Fibroblast of the aortic adventitia (primary cell): ENCODE measurements around the gene HOXB7. TPM values are rescaled to one million over a fixed set of nuclear protein-coding genes. Genes with fewer than 3 reads are reported as not detected.

Experiments used
- DNase-seq: peaks from one replicate; pipeline ENCODE4 v3.0.0-alpha.2; 2010; ENCODE audit warnings: low read depth
- H3K4me3 ChIP-seq: 2 replicates; pipeline ENCODE4 v1.5.1; 2011; ENCODE audit warnings: low read depth, mild to moderate bottlenecking, control low read depth, low read length, moderate library complexity
- CTCF ChIP-seq: IDR thresholded peaks from 2 replicates; pipeline ENCODE4 v1.5.1; 2011; ENCODE audit warnings: mild to moderate bottlenecking, low read length, control low read depth, inconsistent platforms; ENCODE audit not compliant: insufficient read depth
- total RNA-seq: library from RNA; depleted of rRNA; stranded (reverse); fragments of >200 nt; gene quantifications from 2 replicates; pipeline ENCODE4 v1.2.3, GENCODE V29; 2012; ENCODE audit warnings: low replicate concordance

Gene HOXB7
- total RNA-seq, 1 donor, result 0.18 TPM

- H3K4me3 ChIP-seq, result no peak overlapping the region
- DNase-seq, result no peak
Measured at GRCh38 chr17:48619826-48620449, 9.1 kb upstream of the HOXB7 start.

DNA sequence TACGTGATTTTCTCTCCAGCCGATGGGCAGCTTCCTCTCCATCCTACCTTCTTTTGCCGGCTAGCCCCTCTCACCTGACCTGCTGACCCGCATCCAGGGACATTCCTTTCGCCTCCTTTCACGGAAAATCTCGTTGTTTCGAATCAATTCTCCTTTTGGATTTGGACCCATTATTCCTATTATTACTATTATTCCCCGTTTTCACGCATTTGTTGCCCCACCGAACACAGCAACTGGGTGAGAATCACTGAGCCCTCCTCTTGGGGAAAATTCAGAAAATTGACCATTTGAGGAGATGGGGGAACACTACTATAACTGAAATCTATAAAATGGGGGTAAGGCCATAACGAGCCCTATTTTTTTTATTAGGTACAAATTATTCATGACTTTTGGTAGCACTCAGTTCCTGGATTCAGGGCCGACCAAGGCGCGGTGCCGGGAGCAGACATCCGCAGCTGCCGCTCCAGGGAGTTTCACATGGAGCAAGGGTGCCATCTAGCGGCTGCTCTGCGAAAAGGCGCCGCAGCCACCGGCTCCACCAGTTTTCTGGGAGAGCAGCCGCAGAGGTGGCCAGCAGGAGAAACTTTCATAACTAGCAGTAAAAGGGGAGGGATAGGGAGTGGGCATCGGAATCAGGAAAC, 7.6 kb upstream of the HOXB7 start:
- H3K4me3 ChIP-seq, result no peak overlapping the region
- TF ChIP-seq CTCF, result peak; percentile 89
- DNase-seq, result peak; percentile 83

More at GRCh38 chr17:48619826-48620449, 9.1 kb upstream of the HOXB7 start:
- no peak for TF ChIP-seq CTCF

GRCh38 chr17:48617471-48618255, 6.8 kb upstream of the HOXB7 start:
- no peak overlapping the region for H3K4me3 ChIP-seq

GRCh38 chr17:48616717-48617470, 6.1 kb upstream of the HOXB7 start:
- no peak overlapping the region for H3K4me3 ChIP-seq
- no peak for TF ChIP-seq CTCF
- no peak for DNase-seq

More at GRCh38 chr17:48617471-48618255, 6.8 kb upstream of the HOXB7 start:
- TF ChIP-seq CTCF, result no peak
- DNase-seq, result no peak

DNA sequence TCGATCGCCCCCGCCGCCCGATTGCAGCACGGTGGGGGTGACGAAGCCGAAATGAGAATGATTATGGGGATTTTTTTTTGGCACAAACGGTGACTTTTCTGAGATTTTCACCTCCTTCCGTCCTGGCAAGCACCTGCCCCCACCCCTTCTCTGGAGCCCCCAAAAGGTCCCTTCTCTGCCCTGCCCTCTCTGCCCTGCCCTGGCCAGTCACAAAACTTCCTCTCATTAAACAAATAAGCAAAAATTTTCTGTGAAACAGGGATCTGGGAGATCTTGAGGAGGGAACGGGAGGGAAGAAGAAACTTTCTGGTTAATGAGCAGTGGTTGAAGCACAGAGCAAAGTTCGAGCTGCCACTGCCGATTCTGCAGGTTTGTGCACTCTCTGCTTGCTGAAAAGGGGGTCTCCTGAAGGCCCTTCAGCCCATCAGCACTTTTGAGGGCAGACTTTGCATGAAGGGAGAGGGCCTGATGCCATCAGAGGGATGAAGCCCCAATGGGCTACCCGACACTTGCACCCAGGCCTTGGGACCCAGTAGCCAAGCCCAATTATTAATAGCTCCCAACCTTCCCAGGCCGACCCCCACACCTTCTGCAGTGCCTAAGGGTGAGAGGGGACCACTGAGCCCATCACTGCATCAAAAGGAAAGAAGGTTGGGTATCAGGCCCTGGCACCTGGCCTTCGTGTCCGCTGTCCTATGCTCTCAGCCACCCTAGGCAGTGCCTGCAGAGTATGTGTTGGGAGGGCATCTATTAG, 5.3 kb upstream of the HOXB7 start:
- H3K4me3 ChIP-seq, result no peak overlapping the region
- TF ChIP-seq CTCF, result no peak
- no peak for DNase-seq
